HS-5 (cell line): ENCODE results near the gene RAB27A.
A peak's percentile ranks its signal among the peaks of the same experiment; 100 is the strongest.
"Not testable (repeated sequence)": the region's sequence is repeated elsewhere in the genome, so short reads cannot be mapped to it uniquely, and the experiment has no call there.

Experiments used
- DNase-seq: peaks from one replicate; pipeline ENCODE4 v3.0.0-alpha.2; 2012; ENCODE audit warnings: low read depth

The RAB27A gene

GRCh38 chr15:55281517-55282228 is 7.9 kb downstream of the RAB27A start:
- DNase-seq: no peak

- not testable (repeated sequence) for DNase-seq
Measured at GRCh38 chr15:55280589-55280988, 9.0 kb downstream of the RAB27A start.

GRCh38 chr15:55279746-55280351 is 9.8 kb downstream of the RAB27A start:
- DNase-seq: peak; percentile 80

- DNase-seq: no peak
Measured at GRCh38 chr15:55279100-55279745, 10.4 kb downstream of the RAB27A start.

GRCh38 chr15:55277715-55278114 is 11.9 kb downstream of the RAB27A start:
- no peak for DNase-seq

GRCh38 chr15:55277116-55277564 is 12.5 kb downstream of the RAB27A start:
- DNase-seq: no peak

- no peak for DNase-seq
Measured at GRCh38 chr15:55276324-55276723, 13.3 kb downstream of the RAB27A start.

GRCh38 chr15:55270291-55270690 is 19.3 kb downstream of the RAB27A start:
- no peak for DNase-seq

- DNase-seq: no peak
Measured at GRCh38 chr15:55268176-55268695, 21.4 kb downstream of the RAB27A start.

- DNase-seq: no peak
Measured at GRCh38 chr15:55267401-55268175, 22.0 kb downstream of the RAB27A start.

GRCh38 chr15:55266547-55266946 is 23.1 kb downstream of the RAB27A start:
- DNase-seq: no peak

- no peak for DNase-seq
Measured at GRCh38 chr15:55260562-55261131, 29.0 kb downstream of the RAB27A start.

GRCh38 chr15:55257938-55258337 is 31.7 kb downstream of the RAB27A start:
- no peak for DNase-seq

GRCh38 chr15:55257012-55257670 is 32.5 kb downstream of the RAB27A start:
- no peak for DNase-seq

GRCh38 chr15:55256281-55257011 is 33.2 kb downstream of the RAB27A start:
- no peak for DNase-seq

- no peak for DNase-seq
Measured at GRCh38 chr15:55255714-55256113, 33.9 kb downstream of the RAB27A start.

- no peak for DNase-seq
Measured at GRCh38 chr15:55254916-55255679, 34.5 kb downstream of the RAB27A start.

GRCh38 chr15:55253580-55253979 is 36.0 kb downstream of the RAB27A start:
- DNase-seq: peak; percentile 50

- not testable (repeated sequence) for DNase-seq
Measured at GRCh38 chr15:55252201-55252600, 37.4 kb downstream of the RAB27A start.

GRCh38 chr15:55250941-55251340 is 38.7 kb downstream of the RAB27A start:
- DNase-seq: no peak
